BLaER1 treated with 17β-estradiol and CSF1 and Interleukin-3, amounts not matched to agents 10 nM and 100 nM (cell line): Measurements from ENCODE around the gene MFAP2.

Experiments
- H3K27ac ChIP-seq, 11 experiments: shearing (Covaris generic); formaldehyde crosslinking; 2 replicates each; pipeline ENCODE4 v1.8.1; 2022
- H3K27me3 ChIP-seq, 11 experiments: shearing (Covaris generic); formaldehyde crosslinking; 2 replicates each; pipeline ENCODE4 v1.8.1; 2022
- H3K36me3 ChIP-seq, 11 experiments: shearing (Covaris generic); formaldehyde crosslinking; 2 replicates each; pipeline ENCODE4 v1.8.1; 2022
- H3K4me1 ChIP-seq, 10 experiments: shearing (Covaris generic); formaldehyde crosslinking; 2 replicates each; pipeline ENCODE4 v1.8.1; 2022
- H3K4me2 ChIP-seq, 11 experiments: shearing (Covaris generic); formaldehyde crosslinking; 2 replicates each; pipeline ENCODE4 v1.8.1; 2022
- H3K4me3 ChIP-seq, 10 experiments: shearing (Covaris generic); formaldehyde crosslinking; 2 replicates each; pipeline ENCODE4 v1.8.1; 2022
- H3K9ac ChIP-seq, 11 experiments: shearing (Covaris generic); formaldehyde crosslinking; 2 replicates each; pipeline ENCODE4 v1.8.1; 2022
- H3K9me3 ChIP-seq, 11 experiments: shearing (Covaris generic); formaldehyde crosslinking; replicated peaks in 1 of 11; 2 replicates each; pipeline ENCODE4 v1.8.1; 2022
- H4K20me1 ChIP-seq, 11 experiments: shearing (Covaris generic); formaldehyde crosslinking; 2 replicates each; pipeline ENCODE4 v1.8.1; 2022
- Cebpa-rat ChIP-seq, 11 experiments: shearing (Covaris generic); IDR thresholded peaks; 2 replicates each; pipeline ENCODE4 v1.8.1; 2022

The MFAP2 gene

GRCh38 chr1:16989676-16990391, 9.4 kb upstream of the MFAP2 start:
- H3K9ac ChIP-seq = no peak overlapping the region
- no peak overlapping the region for H3K27ac ChIP-seq
- H3K27me3 ChIP-seq = no peaks in the 10 kb centered on the region
- no peaks in the 10 kb centered on the region for H3K9me3 ChIP-seq
- TF ChIP-seq Cebpa-rat (IDR thresholded peaks at IDR 0.05) = no peak
- peaks cover 14 to 95% (median 78%) of the 10 kb centered on the region in 11 experiments; a peak in 21 of 22 replicates for H3K36me3 ChIP-seq
- H4K20me1 ChIP-seq = peaks cover 0 to 72% (median 5%) of the 10 kb centered on the region in 11 experiments; a peak in 8 of 22 replicates
- peaks cover 0 to 31% (median 11%) of the 10 kb centered on the region in 10 experiments; a peak in 14 of 20 replicates for H3K4me1 ChIP-seq
- H3K4me3 ChIP-seq = no peak overlapping the region
- no peak overlapping the region for H3K4me2 ChIP-seq

GRCh38 chr1:16988210-16988609, 7.8 kb upstream of the MFAP2 start:
- no peak for TF ChIP-seq Cebpa-rat (IDR thresholded peaks at IDR 0.05)
- Histone ChIP-seq H3K4me2 (no peak overlapping the region), H4K20me1 (peaks cover 0 to 82% (median 3%) of the 10 kb centered on the region in 11 experiments; a peak in 8 of 22 replicates), H3K4me3 (no peak overlapping the region), H3K4me1 (peaks cover 0 to 22% (median 2%) of the 10 kb centered on the region in 10 experiments; a peak in 12 of 20 replicates), H3K9ac (no peak overlapping the region), H3K27ac (no peak overlapping the region), H3K36me3 (peaks cover 14 to 84% (median 70%) of the 10 kb centered on the region in 11 experiments; a peak in 21 of 22 replicates), H3K27me3 (no peaks in the 10 kb centered on the region), H3K9me3 (no peaks in the 10 kb centered on the region)

- TF ChIP-seq Cebpa-rat (IDR thresholded peaks at IDR 0.05) = no peak
- peaks cover 14 to 72% (median 57%) of the 10 kb centered on the region in 11 experiments; a peak in 21 of 22 replicates for H3K36me3 ChIP-seq
- H3K4me3 ChIP-seq = no peak overlapping the region
- H3K27ac ChIP-seq = no peak overlapping the region
- peaks cover 0 to 80% (median 0%) of the 10 kb centered on the region in 11 experiments; a peak in 7 of 22 replicates for H4K20me1 ChIP-seq
- no peaks in the 10 kb centered on the region for H3K9me3 ChIP-seq
- H3K27me3 ChIP-seq = peaks cover 0 to 2% (median 0%) of the 10 kb centered on the region in 11 experiments; a peak in 2 of 22 replicates
- peaks cover 0 to 11% (median 0%) of the 10 kb centered on the region in 10 experiments; a peak in 9 of 20 replicates for H3K4me1 ChIP-seq
- no peak overlapping the region for H3K4me2 ChIP-seq
- H3K9ac ChIP-seq = no peak overlapping the region
Measured at GRCh38 chr1:16986962-16987361, 6.5 kb upstream of the MFAP2 start.

- peaks cover 0 to 11% (median 0%) of the 10 kb centered on the region in 10 experiments; a peak in 9 of 20 replicates for H3K4me1 ChIP-seq
- H3K4me2 ChIP-seq = no peak overlapping the region
- H3K9ac ChIP-seq = no peak overlapping the region
- no peak overlapping the region for H3K27ac ChIP-seq
- H3K36me3 ChIP-seq = peaks cover 14 to 68% (median 53%) of the 10 kb centered on the region in 11 experiments; a peak in 21 of 22 replicates
- peaks cover 0 to 80% (median 0%) of the 10 kb centered on the region in 11 experiments; a peak in 7 of 22 replicates for H4K20me1 ChIP-seq
- H3K4me3 ChIP-seq = no peak overlapping the region
- H3K27me3 ChIP-seq = peaks cover 0 to 6% (median under 1%) of the 10 kb centered on the region in 11 experiments; a peak in 11 of 22 replicates
- no peaks in the 10 kb centered on the region for H3K9me3 ChIP-seq
- no peak for TF ChIP-seq Cebpa-rat (IDR thresholded peaks at IDR 0.05)
Measured at GRCh38 chr1:16986560-16986959, 6.1 kb upstream of the MFAP2 start.

- peak overlapping the region in 1 of 11 experiments; percentile 24; a peak in 1 of 22 replicates for H3K9ac ChIP-seq
Measured at GRCh38 chr1:16986113-16986512, 5.7 kb upstream of the MFAP2 start.

GRCh38 chr1:16984717-16985116, 4.3 kb upstream of the MFAP2 start:
- TF ChIP-seq Cebpa-rat (IDR thresholded peaks at IDR 0.05) = no peak
- peaks cover 10 to 25% (median 15%) of the 10 kb centered on the region in 11 experiments; a peak in 20 of 22 replicates for H3K27me3 ChIP-seq
- no peaks in the 10 kb centered on the region for H3K9me3 ChIP-seq
- H4K20me1 ChIP-seq = peaks cover 0 to 77% (median 0%) of the 10 kb centered on the region in 11 experiments; a peak in 7 of 22 replicates
- H3K4me1 ChIP-seq = peaks cover 2 to 20% (median 9%) of the 10 kb centered on the region in 10 experiments; a peak in 19 of 20 replicates
- peak overlapping the region in 2 of 11 experiments; percentile 18 to 24; a peak in 1 of 22 replicates for H3K9ac ChIP-seq
- H3K4me2 ChIP-seq = no peak overlapping the region
- peaks cover 14 to 49% (median 37%) of the 10 kb centered on the region in 11 experiments; a peak in 21 of 22 replicates for H3K36me3 ChIP-seq
- H3K27ac ChIP-seq = no peak overlapping the region
- no peak overlapping the region for H3K4me3 ChIP-seq

More at GRCh38 chr1:16986113-16986512, 5.7 kb upstream of the MFAP2 start:
- Histone ChIP-seq H4K20me1 (peaks cover 0 to 80% (median 0%) of the 10 kb centered on the region in 11 experiments; a peak in 8 of 22 replicates), H3K4me3 (no peak overlapping the region), H3K27ac (no peak overlapping the region), H3K9me3 (no peaks in the 10 kb centered on the region), H3K27me3 (peaks cover under 1 to 11% (median 5%) of the 10 kb centered on the region in 11 experiments; a peak in 19 of 22 replicates), H3K4me2 (peak overlapping the region in 4 of 11 experiments; percentile 15 to 31 (median 22); a peak in 2 of 22 replicates), H3K4me1 (peaks cover 0 to 11% (median 0%) of the 10 kb centered on the region in 10 experiments; a peak in 9 of 20 replicates), H3K36me3 (peaks cover 14 to 63% (median 49%) of the 10 kb centered on the region in 11 experiments; a peak in 21 of 22 replicates)
- TF ChIP-seq Cebpa-rat (IDR thresholded peaks at IDR 0.05) = no peak

- Histone ChIP-seq H4K20me1 (peaks cover 0 to 80% (median 3%) of the 10 kb centered on the region in 11 experiments; a peak in 8 of 22 replicates), H3K4me2 (no peak overlapping the region), H3K4me3 (no peak overlapping the region), H3K9me3 (no peaks in the 10 kb centered on the region), H3K36me3 (peaks cover 14 to 40% (median 29%) of the 10 kb centered on the region in 11 experiments; a peak in 21 of 22 replicates), H3K27ac (no peak overlapping the region), H3K27me3 (peaks cover 10 to 35% (median 15%) of the 10 kb centered on the region in 11 experiments; a peak in 20 of 22 replicates), H3K4me1 (peaks cover 13 to 31% (median 20%) of the 10 kb centered on the region in 10 experiments), H3K9ac (no peak overlapping the region)
- no peak for TF ChIP-seq Cebpa-rat (IDR thresholded peaks at IDR 0.05)
Measured at GRCh38 chr1:16983649-16984048, 3.2 kb upstream of the MFAP2 start.

- Histone ChIP-seq H3K27ac (no peak overlapping the region), H3K4me3 (no peak overlapping the region), H3K4me2 (no peak overlapping the region), H4K20me1 (peaks cover 0 to 83% (median 6%) of the 10 kb centered on the region in 11 experiments; a peak in 8 of 22 replicates), H3K9ac (no peak overlapping the region), H3K36me3 (peaks cover 9 to 34% (median 24%) of the 10 kb centered on the region in 11 experiments; a peak in 21 of 22 replicates), H3K4me1 (peaks cover 14 to 38% (median 27%) of the 10 kb centered on the region in 10 experiments), H3K9me3 (no peaks in the 10 kb centered on the region), H3K27me3 (peaks cover 10 to 37% (median 15%) of the 10 kb centered on the region in 11 experiments; a peak in 20 of 22 replicates)
- TF ChIP-seq Cebpa-rat (IDR thresholded peaks at IDR 0.05) = no peak
Measured at GRCh38 chr1:16982902-16983301, 2.5 kb upstream of the MFAP2 start.
